ENCODE results near the gene ABHD17A. TPM values are rescaled to one million over a fixed set of nuclear protein-coding genes. Genes with fewer than 3 reads are reported as not detected.

The ABHD17A gene
- total RNA-seq, 1 donor from 2014 or later = 20.2 TPM

GRCh38 chr19:1913781-1914577 is 28.7 kb upstream of the ABHD17A start:
- no peak overlapping the region for H3K27ac Mint-ChIP-seq
- no peaks in the 10 kb centered on the region for H3K9me3 Mint-ChIP-seq
- peaks cover 4% of the 10 kb centered on the region for H3K4me1 Mint-ChIP-seq
- Histone ChIP-seq H3K9me3 (ENCODE audit: low read depth) (no peaks in the 10 kb centered on the region), H3K4me3 (no peak overlapping the region), H4K20me1 (ENCODE audit: low read depth) (peaks cover 57% of the 10 kb centered on the region), H3K27ac (no peak overlapping the region), H3K79me2 (ENCODE audit: low read depth) (peaks cover 61% of the 10 kb centered on the region), H2AFZ (replicated peaks) (no peak overlapping the region), H3K4me2 (no peak overlapping the region), H3K36me3 (no peaks in the 10 kb centered on the region), H3F3A (ENCODE audit: low read depth) (no peaks in the 10 kb centered on the region), H3K27me3 (no peaks in the 10 kb centered on the region), H3K9ac (no peak overlapping the region), H3K4me1 (no peaks in the 10 kb centered on the region)
- peaks cover 2% of the 10 kb centered on the region for H3K27me3 Mint-ChIP-seq (ENCODE audit: insufficient read depth, low read depth)
- DNase-seq (ENCODE audit: low spot score) = no peak
- H3K36me3 Mint-ChIP-seq = peaks cover 10% of the 10 kb centered on the region
- H3K4me3 Mint-ChIP-seq = no peak overlapping the region
- TF ChIP-seq EZH2phosphoT487 (IDR thresholded peaks at IDR 0.05) (no peak), CTCF (IDR thresholded peaks at IDR 0.05) (no peak), EZH2 (IDR thresholded peaks at IDR 0.05) (no peak)

GRCh38 chr19:1912760-1913505 is 27.6 kb upstream of the ABHD17A start:
- Histone ChIP-seq H4K20me1 (ENCODE audit: low read depth) (peaks cover 68% of the 10 kb centered on the region), H3K36me3 (no peaks in the 10 kb centered on the region), H3K9me3 (ENCODE audit: low read depth) (no peaks in the 10 kb centered on the region), H3K4me2 (no peak overlapping the region), H3F3A (ENCODE audit: low read depth) (no peaks in the 10 kb centered on the region), H3K79me2 (ENCODE audit: low read depth) (peaks cover 72% of the 10 kb centered on the region), H2AFZ (replicated peaks) (no peak overlapping the region), H3K9ac (no peak overlapping the region), H3K27me3 (no peaks in the 10 kb centered on the region), H3K4me1 (no peaks in the 10 kb centered on the region), H3K4me3 (no peak overlapping the region), H3K27ac (no peak overlapping the region)
- Mint-ChIP-seq H3K4me3 (no peak overlapping the region), H3K27me3 (ENCODE audit: insufficient read depth, low read depth) (peaks cover 4% of the 10 kb centered on the region), H3K36me3 (peaks cover 10% of the 10 kb centered on the region), H3K4me1 (peaks cover 4% of the 10 kb centered on the region), H3K27ac (no peak overlapping the region), H3K9me3 (no peaks in the 10 kb centered on the region)
- DNase-seq (ENCODE audit: low spot score) = no peak
- TF ChIP-seq CTCF (IDR thresholded peaks at IDR 0.05) = no peak
- no peak for TF ChIP-seq EZH2phosphoT487 (IDR thresholded peaks at IDR 0.05)
- TF ChIP-seq EZH2 (IDR thresholded peaks at IDR 0.05) = no peak

- Histone ChIP-seq H3K4me1 (no peaks in the 10 kb centered on the region), H3K36me3 (no peaks in the 10 kb centered on the region), H4K20me1 (ENCODE audit: low read depth) (peaks cover 77% of the 10 kb centered on the region), H3K27ac (no peak overlapping the region), H3K79me2 (ENCODE audit: low read depth) (peaks cover 81% of the 10 kb centered on the region), H3K9ac (no peak overlapping the region), H3F3A (ENCODE audit: low read depth) (no peaks in the 10 kb centered on the region), H3K9me3 (ENCODE audit: low read depth) (no peaks in the 10 kb centered on the region), H3K4me3 (no peak overlapping the region), H3K27me3 (no peaks in the 10 kb centered on the region), H2AFZ (replicated peaks) (no peak overlapping the region), H3K4me2 (no peak overlapping the region)
- peaks cover 6% of the 10 kb centered on the region for H3K36me3 Mint-ChIP-seq
- no peak for DNase-seq (ENCODE audit: low spot score)
- H3K4me3 Mint-ChIP-seq = no peak overlapping the region
- no peak overlapping the region for H3K27ac Mint-ChIP-seq
- no peaks in the 10 kb centered on the region for H3K9me3 Mint-ChIP-seq
- peaks cover 4% of the 10 kb centered on the region for H3K4me1 Mint-ChIP-seq
- TF ChIP-seq EZH2 (IDR thresholded peaks at IDR 0.05) = no peak
- TF ChIP-seq EZH2phosphoT487 (IDR thresholded peaks at IDR 0.05) = no peak
- no peak for TF ChIP-seq CTCF (IDR thresholded peaks at IDR 0.05)
- peaks cover 4% of the 10 kb centered on the region for H3K27me3 Mint-ChIP-seq (ENCODE audit: insufficient read depth, low read depth)
Observed at GRCh38 chr19:1911995-1912394, 26.7 kb upstream of the ABHD17A start.

Data from neural progenitor cell (in vitro differentiated cells).